Right forelimb (tissue), 1 donor: ENCODE measurements around the gene CCR5AS.
"Not testable (repeated sequence)": the region's sequence is repeated elsewhere in the genome, so short reads cannot be mapped to it uniquely, and the experiment has no call there.

Experiments
- DNase-seq: peaks from one replicate; pipeline ENCODE4 v3.0.0-alpha.2; 2018

The CCR5AS gene

GRCh38 chr3:46406788-46407611, at the start of gene CCR5AS, which contains the start of gene CCRL2:
Gene CCR5AS (minus strand): TSS chr3:46407066.
Gene CCRL2 (plus strand): TSS chr3:46407259. CDS start chr3:46408080, 821 bp downstream.
- no peak for DNase-seq

GRCh38 chr3:46456118-46456517, 49.3 kb upstream of the CCR5AS start:
- DNase-seq = no peak

DNA sequence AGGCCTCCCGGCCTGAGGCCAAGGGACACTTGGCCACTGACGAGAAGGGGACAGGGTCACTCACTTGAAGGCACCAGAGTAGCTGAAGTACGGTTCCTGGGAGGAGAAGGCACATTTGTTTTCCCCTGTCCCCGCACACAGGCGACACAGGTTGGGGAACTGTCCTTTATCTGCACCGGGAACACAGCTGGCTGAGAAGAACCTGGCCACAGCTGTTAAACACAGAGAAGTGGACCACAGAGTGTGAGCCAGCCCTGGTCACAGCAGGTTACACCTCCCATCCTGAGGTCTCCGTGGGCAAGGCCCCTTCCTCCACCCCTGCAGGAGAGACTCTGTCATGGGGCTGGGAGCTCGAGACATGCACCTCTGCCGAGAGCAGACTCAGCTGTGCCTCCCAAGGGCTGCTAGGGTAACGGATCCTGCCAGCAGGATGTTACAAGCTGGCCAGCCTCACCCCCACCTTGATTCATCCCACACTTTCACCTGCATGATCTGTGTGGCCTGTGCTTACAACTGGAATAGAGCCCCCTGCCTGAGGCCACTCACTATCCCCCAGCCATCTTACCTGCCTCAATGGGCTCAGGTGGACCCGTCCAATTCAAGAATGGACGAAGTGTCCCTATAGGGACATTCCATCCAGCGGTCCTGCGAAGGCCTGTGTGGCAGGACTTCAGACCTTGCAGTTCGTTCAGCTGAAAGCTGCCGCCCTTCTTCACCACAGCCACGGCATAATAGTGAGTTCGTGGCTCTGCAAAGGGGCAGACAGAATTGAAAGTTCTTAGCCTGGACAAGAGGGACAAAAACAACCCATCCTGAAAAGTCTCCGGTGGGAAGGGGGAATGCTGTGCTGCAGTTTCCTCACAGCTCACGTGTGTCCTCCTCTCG, 48.6 kb upstream of the CCR5AS start:
- DNase-seq = no peak

DNA sequence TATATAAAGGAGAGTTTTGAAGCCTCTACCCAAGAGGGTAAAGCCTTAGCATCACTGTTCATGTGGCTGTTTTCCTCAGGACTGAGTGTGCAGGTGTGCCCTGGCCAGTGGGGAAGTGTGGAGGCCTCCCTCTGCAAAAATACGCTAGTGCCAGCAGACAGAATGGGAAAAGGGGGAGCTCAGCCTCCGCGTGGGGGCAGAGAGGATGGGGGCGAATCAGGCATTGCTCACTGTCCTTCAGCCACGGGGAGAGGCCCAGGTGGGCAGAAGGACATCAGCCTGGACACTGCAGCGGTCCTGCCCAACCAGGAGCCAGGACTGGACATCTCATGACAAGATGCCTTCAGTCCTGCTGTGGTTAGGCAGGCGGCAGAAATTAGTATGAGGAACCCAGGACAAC, 47.7 kb upstream of the CCR5AS start:
- no peak for DNase-seq

DNA sequence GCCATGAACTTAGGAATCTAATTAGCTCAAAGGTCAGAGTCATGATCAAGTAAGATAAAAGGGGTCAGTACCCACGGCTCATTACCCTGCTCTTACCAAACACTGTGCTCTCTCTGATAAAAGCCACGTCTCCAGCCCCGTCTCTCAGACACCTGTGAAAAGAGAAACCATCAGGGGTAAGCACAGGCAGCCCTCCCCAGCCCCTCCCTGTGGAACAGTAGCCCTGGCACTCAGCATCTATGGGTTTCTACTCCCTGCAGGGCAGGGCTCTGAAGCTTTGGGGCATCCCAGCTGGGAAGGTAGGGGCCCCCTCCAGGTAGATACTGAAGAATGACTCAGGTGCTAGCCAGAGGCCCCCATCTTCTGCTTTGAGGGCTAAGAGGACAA, 47.3 kb upstream of the CCR5AS start:
- no peak for DNase-seq

- DNase-seq = no peak
These were observed 46.8 kb upstream of the CCR5AS start for GRCh38 chr3:46453526-46454208.

GRCh38 chr3:46449755-46450552, 43.1 kb upstream of the CCR5AS start:
- no peak for DNase-seq

- no peak for DNase-seq
These were observed 41.9 kb upstream of the CCR5AS start for GRCh38 chr3:46448721-46449120.

DNA sequence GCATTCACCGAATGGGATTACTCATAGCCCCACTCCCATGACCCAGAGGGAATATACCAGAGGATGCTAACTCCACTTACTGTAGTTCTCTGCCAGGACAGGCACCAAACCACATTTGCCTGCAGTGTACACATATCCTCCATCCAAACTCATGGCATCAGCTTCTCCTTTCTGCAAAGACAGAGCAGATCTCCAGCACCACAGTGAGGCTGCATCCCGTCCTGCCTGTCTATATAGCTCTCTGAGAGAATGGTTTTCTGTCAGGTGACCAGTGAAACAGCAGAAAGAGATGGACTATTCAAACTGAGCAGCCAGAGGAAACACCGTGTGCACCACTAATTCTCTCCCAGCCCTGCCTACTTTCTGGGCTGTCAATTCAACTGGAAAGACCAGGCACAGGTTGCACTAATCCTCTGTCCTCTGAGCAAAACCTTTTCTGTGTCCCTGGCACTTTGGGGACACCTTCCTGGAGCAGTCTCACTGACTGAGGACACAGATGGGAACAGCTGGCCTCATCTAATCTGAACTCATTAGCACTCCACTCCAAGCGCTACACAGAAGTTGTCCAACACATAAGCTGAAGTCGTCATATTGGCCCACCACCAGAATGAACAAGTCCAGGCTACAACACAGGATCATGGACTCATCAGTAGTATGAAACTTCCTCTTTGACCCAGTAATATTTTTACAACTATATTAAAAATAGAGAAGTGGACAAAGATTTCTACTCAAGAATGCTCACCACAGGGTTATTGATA, 40.5 kb upstream of the CCR5AS start:
- DNase-seq = no peak

GRCh38 chr3:46442576-46443530, 36.0 kb upstream of the CCR5AS start:
- no peak for DNase-seq

GRCh38 chr3:46440531-46441294, 33.8 kb upstream of the CCR5AS start:
- DNase-seq = no peak

DNA sequence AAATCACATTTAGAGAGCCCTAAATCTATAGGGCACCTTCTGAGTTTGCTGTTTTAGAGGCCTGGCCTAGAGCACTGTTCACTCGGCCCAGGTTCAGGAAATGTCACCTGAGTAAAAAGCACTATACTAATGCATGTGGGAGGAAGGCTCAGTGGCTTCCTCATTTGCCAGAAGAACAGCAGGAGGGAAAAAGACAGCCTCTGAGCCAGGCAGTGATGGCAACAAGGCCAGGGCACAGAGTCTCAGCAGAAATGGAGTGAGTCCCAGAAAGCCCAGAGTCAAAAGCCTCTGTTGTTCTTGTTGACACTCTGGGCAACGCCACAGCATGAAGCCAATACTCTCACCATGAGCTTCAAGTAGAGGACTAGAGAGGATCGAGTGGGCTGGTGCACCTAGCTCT, 32.0 kb upstream of the CCR5AS start:
- no peak for DNase-seq

GRCh38 chr3:46435081-46435726, 28.3 kb upstream of the CCR5AS start:
- no peak for DNase-seq

GRCh38 chr3:46433841-46434240, 27.0 kb upstream of the CCR5AS start:
- no peak for DNase-seq

DNA sequence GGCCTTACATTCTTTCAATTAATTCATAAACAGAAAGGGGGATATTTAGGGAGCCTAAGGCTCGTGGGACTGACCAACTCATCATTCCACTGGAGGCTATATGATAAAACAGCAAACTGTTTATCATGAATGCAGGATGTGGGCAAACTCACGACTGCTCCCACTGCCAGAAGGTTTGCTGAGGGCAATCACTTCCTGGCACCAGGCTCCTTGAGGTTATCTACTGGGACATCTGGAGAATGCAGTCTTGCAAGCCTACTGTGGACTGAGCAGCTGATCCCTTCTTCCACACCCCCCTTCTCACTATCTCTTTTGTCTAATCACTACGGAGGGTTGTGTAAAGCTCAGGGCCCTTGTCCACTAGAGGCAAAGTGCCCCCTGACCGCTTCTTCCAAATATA, 26.3 kb upstream of the CCR5AS start:
- DNase-seq = not testable (repeated sequence)

- not testable (repeated sequence) for DNase-seq
These were observed 25.0 kb upstream of the CCR5AS start for GRCh38 chr3:46431905-46432304.

DNA sequence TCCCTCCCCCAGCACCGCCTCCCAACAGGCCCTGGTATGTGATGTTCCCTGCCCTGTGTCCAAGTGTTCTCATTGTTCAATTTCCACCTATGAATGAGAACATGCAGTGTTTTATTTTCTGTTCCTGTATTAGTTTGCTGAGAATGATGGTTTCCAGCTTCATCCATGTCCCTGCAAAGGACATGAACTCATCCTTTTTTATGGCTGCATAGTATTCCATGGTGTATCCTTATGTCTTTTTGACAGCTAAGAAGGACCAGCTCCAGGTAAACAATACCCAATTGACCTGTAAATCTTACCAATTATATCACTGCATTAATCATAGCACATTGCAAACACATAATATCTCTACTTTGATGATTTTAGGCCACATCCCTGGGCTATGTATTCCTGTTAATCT, 24.0 kb upstream of the CCR5AS start:
- not testable (repeated sequence) for DNase-seq

DNA sequence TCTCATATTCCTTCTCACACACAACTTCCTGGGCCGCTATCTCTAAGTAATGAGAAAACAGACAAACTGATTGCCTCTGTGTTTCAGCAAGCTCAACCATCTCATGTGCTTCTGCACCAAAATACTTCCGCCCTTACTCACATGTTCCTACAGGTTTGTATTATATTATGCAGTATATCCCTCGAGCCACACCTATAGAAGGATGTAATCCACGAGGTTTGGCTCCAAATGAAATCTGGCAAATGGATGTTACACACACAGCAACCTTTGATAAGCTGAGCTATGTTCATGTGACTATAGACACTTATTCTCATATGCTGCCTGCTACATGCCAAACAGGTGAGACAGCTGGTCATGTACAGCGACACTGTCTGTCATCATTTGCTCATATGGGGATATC, 22.8 kb upstream of the CCR5AS start:
- no peak for DNase-seq

GRCh38 chr3:46429250-46429649, 22.4 kb upstream of the CCR5AS start:
- no peak for DNase-seq
